Measurements from ENCODE around the gene CLCC1. TPM values are rescaled to one million over a fixed set of nuclear protein-coding genes. Genes with fewer than 3 reads are reported as not detected.
A peak's percentile ranks its signal among the peaks of the same experiment; 100 is the strongest.
"Not testable (repeated sequence)": the region's sequence is repeated elsewhere in the genome, so short reads cannot be mapped to it uniquely, and the experiment has no call there.

The CLCC1 gene, protein sequence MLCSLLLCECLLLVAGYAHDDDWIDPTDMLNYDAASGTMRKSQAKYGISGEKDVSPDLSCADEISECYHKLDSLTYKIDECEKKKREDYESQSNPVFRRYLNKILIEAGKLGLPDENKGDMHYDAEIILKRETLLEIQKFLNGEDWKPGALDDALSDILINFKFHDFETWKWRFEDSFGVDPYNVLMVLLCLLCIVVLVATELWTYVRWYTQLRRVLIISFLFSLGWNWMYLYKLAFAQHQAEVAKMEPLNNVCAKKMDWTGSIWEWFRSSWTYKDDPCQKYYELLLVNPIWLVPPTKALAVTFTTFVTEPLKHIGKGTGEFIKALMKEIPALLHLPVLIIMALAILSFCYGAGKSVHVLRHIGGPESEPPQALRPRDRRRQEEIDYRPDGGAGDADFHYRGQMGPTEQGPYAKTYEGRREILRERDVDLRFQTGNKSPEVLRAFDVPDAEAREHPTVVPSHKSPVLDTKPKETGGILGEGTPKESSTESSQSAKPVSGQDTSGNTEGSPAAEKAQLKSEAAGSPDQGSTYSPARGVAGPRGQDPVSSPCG
- total RNA-seq (10 to 100 TPM; 16.5 to 30.0 (median 25.6) TPM), polyA plus RNA-seq (1 to 10 TPM; 5.9 to 7.3 (median 6.3) TPM)
- long read RNA-seq, donor 1, partial matches to known transcripts: 17 of 17 reads
- long read RNA-seq, donor 1, other reads (novel, unspliced or antisense): 0 of 17 reads
- long read RNA-seq, donor 2: 0 reads

DNA sequence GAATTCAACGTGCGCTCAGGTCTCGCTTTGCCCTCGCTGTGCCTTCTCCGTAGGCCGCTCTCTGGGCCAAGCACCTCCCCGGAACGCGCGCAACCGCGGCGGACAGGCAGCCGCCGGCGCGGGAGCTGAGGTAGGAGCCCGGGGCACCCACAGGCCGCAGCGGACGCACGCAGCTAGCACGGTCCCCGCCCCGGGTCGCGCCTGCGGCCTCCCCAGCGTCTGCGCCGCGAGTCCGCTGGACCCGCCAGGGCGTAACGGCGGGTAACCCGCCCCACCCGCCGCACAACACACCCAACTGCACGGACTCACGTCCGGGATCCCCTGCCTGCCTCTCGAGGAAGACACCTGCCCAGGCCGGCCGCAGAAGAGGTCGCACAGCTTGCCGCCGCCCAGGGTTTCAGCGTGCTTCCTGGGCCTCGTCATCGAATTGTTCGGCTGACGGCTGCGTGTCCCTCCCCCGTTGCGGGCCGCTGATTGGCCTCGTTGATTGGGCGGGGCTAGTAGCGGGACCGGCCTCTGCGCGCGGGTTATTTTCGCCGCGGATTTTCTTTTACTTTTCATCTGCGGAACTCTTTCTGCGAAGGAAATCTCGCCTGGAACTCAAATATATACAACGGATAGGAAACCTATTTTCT is at the start of gene CLCC1:
Gene CLCC1 (minus strand): TSS at position 433 of the 635 bp plus-strand sequence. CDS start 13,047 bp downstream, outside the sequence.
- 0 to 1% (median 0%) methylated on average over 45 to 72 of the region's 72 CpGs for WGBS, 5 donors
- H3K27me3 ChIP-seq (replicated peaks in 1 of 7): no peaks in the 10 kb centered on the region
- intact Hi-C loops (cut with DNase I; ENCODE audit: low total_unique reads): no loop called here
- H3K36me3 ChIP-seq: peaks cover 0 to 19% (median 0%) of the 10 kb centered on the region in 6 donors
- peak; percentile 94 to 98 (median 97) for TF ChIP-seq POLR2AphosphoS5 (IDR thresholded peaks at IDR 0.05)
- TF ChIP-seq, protein P1, sequence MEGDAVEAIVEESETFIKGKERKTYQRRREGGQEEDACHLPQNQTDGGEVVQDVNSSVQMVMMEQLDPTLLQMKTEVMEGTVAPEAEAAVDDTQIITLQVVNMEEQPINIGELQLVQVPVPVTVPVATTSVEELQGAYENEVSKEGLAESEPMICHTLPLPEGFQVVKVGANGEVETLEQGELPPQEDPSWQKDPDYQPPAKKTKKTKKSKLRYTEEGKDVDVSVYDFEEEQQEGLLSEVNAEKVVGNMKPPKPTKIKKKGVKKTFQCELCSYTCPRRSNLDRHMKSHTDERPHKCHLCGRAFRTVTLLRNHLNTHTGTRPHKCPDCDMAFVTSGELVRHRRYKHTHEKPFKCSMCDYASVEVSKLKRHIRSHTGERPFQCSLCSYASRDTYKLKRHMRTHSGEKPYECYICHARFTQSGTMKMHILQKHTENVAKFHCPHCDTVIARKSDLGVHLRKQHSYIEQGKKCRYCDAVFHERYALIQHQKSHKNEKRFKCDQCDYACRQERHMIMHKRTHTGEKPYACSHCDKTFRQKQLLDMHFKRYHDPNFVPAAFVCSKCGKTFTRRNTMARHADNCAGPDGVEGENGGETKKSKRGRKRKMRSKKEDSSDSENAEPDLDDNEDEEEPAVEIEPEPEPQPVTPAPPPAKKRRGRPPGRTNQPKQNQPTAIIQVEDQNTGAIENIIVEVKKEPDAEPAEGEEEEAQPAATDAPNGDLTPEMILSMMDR (IDR thresholded peaks at IDR 0.05 in 8 of 11, conservative IDR thresholded peaks at IDR 0.05 in 3 of 11): peak in 1 of 11 experiments; percentile 25
- peak in 2 of 3 donors; percentile 47 to 81 for TF ChIP-seq POLR2A (IDR thresholded peaks at IDR 0.05)
- H3K4me1 ChIP-seq: peaks cover 5 to 54% (median 34%) of the 10 kb centered on the region in 6 donors
- peak within 1 kb of the TSS; percentile 59 to 86 (median 76) for H3K4me3 ChIP-seq
- H3K9me3 ChIP-seq: no peaks in the 10 kb centered on the region
- DNase-seq: peak; percentile 99
- peak within 1 kb of the TSS; percentile 86 to 99 (median 96) for H3K27ac ChIP-seq

DNA sequence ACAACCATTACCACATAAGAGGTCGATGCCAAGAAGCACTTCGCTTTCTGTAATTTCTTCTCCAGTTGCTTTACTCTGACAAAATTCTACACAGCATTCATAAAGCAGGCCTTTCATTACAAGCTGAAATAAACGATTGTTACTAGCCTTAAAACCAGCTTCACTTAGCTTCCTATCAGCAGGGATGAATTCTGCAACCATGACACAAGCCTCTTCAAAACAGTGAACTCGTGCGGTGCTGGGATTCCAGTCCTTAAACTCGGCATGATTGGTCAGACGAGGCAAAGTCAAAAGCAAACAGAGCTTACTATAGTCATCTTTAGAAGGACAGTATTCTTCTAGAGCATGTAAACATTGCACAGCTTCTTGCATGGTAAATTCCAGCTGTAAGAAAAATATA is 48.1 kb upstream of the CLCC1 start:
- H3K36me3 ChIP-seq: peaks cover 0 to 94% (median 30%) of the 10 kb centered on the region in 6 donors
- no peaks in the 10 kb centered on the region for H3K27me3 ChIP-seq (replicated peaks in 1 of 7)
- no peak overlapping the region for H3K4me3 ChIP-seq
- intact Hi-C loops (cut with DNase I; ENCODE audit: low total_unique reads): no loop called here
- TF ChIP-seq POLR2A (IDR thresholded peaks at IDR 0.05): no peak
- TF ChIP-seq, protein P1 (IDR thresholded peaks at IDR 0.05 in 8 of 11, conservative IDR thresholded peaks at IDR 0.05 in 3 of 11): no peak
- no peak for TF ChIP-seq POLR2AphosphoS5 (IDR thresholded peaks at IDR 0.05)
- no peak overlapping the region for H3K27ac ChIP-seq
- DNase-seq: no peak
- H3K4me1 ChIP-seq: no peaks in the 10 kb centered on the region
- H3K9me3 ChIP-seq: peaks cover 0 to 4% (median under 1%) of the 10 kb centered on the region in 8 donors
- 93 to 98% (median 94%) methylated on average over 7 of the region's 7 CpGs for WGBS, 5 donors

DNA sequence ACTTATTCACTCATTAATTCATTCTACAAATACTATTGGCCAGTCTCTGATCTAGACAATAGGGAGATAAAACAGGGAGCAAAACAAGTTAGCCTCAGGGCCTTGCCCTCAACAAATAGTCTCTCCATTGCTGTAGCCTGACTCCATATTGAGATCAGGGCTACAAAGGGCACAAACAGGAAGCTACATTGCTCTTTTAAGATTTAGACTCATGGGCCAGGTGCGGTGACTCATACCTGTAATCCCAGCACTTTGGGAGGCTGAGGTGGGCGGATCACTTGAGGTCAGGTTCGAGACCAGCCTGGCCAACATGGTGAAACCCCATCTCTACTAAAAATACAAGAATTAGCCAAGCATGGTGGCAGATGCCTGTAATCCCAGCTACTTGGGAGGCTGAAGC is 33.3 kb upstream of the CLCC1 start:
- H3K9me3 ChIP-seq: peaks cover 0 to 18% (median 14%) of the 10 kb centered on the region in 8 donors
- 77 to 91% (median 89%) methylated on average over 3 of the region's 3 CpGs for WGBS, 5 donors
- DNase-seq; H3K4me3 ChIP-seq; H3K4me1 ChIP-seq; H3K27me3 ChIP-seq (replicated peaks in 1 of 7); H3K27ac ChIP-seq; intact Hi-C loops (cut with DNase I; ENCODE audit: low total_unique reads): not testable (repeated sequence)
- peaks cover 5 to 93% (median 46%) of the 10 kb centered on the region in 6 donors for H3K36me3 ChIP-seq

DNA sequence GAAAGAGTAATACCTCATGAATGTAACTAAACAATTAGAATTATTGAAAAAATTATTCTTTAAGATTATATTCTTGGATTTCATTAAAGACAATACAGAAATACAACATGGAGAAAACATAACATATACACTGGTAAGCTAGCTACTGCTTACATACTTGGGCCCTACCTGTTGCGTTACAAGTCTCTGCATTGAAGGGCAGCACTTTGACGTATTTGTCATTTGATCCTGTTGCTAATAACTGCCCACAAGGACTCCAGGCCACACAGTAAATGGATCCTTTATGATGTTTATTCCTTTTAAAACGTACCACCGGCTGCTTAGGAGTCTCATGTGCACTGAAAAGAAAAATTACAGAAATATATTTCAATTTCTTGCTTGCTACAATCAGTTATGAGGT is 19.8 kb upstream of the CLCC1 start:
- Histone ChIP-seq H3K4me3 (no peak overlapping the region), H3K36me3 (peaks cover 0 to 90% (median 18%) of the 10 kb centered on the region in 6 donors), H3K27ac (no peak overlapping the region), H3K9me3 (no peaks in the 10 kb centered on the region), H3K27me3 (replicated peaks in 1 of 7) (no peaks in the 10 kb centered on the region), H3K4me1 (no peaks in the 10 kb centered on the region)
- TF ChIP-seq POLR2AphosphoS5 (IDR thresholded peaks at IDR 0.05) (no peak), POLR2A (IDR thresholded peaks at IDR 0.05) (no peak)
- TF ChIP-seq, protein P1 (IDR thresholded peaks at IDR 0.05 in 8 of 11, conservative IDR thresholded peaks at IDR 0.05 in 3 of 11): no peak
- DNase-seq: no peak
- intact Hi-C loops (cut with DNase I; ENCODE audit: low total_unique reads): no loop called here
- 91 to 95% (median 93%) methylated on average over 4 of the region's 4 CpGs for WGBS, 5 donors

Data from spleen (tissue), 13 donors.